Measurements from ENCODE around the gene ELAVL3. TPM values are rescaled to one million over a fixed set of nuclear protein-coding genes. Genes with fewer than 3 reads are reported as not detected.

ELAVL3 gene
- total and polyA plus RNA-seq, 2 donors (not counting 3 experiments of a cell fraction or from before 2014, with no cell fraction given): not detected

DNA sequence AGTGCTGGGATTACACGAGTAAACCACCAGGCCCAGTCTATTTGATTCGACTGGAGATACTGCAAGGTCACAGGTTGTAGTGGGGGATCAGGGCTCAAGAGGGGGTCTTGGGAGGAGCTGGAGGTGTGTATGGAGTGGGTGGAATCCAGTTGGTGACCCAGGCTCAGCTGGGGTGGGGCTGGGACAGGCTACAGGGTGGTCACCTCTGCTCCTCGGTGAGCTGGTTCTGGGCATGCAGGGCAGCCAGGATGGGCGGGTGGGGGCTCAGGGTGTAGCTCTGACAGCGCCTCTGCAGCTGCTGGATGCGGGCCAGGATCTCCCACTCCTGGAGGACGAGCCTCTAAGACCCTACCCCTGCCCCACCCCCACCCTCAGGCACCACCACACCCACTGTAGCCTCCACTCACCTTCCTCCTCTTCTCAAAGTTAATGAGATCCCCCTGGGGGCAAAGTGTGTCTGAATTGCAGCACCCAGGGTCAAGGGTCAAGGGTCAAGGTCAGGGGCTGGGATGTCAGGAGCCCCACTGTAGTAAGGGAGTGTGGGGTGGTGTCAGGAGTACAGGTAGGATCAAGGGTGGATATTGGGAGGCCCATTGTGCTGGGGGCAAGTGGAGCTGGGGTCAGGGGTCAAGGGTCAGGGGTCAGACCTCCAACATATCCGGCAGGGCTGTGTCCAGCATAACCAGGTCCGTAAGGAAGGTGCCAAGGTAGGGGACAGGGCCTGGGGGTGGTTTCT is 78.9 kb downstream of the ELAVL3 start:
- BruUV-seq (replicated peaks): no TSS peak
- no peak overlapping the region for H3K4me3 ChIP-seq (replicated peaks in 1 of 3; ENCODE audit: insufficient read depth in 1 of 3, low read depth in 1 of 3, low read length in 3 of 3)
- DNase-seq (ENCODE audit: low read depth, low spot score) (no peak), FAIRE-seq (no peak)
- TF ChIP-seq MYC (IDR thresholded peaks at IDR 0.05; ENCODE audit: low read depth, low read length): no peak
- TF ChIP-seq, protein P1, sequence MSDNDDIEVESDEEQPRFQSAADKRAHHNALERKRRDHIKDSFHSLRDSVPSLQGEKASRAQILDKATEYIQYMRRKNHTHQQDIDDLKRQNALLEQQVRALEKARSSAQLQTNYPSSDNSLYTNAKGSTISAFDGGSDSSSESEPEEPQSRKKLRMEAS (IDR thresholded peaks at IDR 0.05; ENCODE audit: insufficient read depth, insufficient read length): no peak
- TF ChIP-seq POLR2AphosphoS5 (IDR thresholded peaks at IDR 0.05; ENCODE audit: insufficient read depth, low read depth, low read length): no peak
- TF ChIP-seq FOS (IDR thresholded peaks at IDR 0.05; ENCODE audit: borderline replicate concordance, insufficient read depth, low read length): no peak
- no peak for TF ChIP-seq GATA2 (IDR thresholded peaks at IDR 0.05; ENCODE audit: insufficient read depth, insufficient read length, low read depth, low read length)
- no peak for TF ChIP-seq POLR2A (IDR thresholded peaks at IDR 0.05; ENCODE audit: low read depth, low read length)
- ChIA-PET POLR2A (no interaction called here), CTCF (no interaction called here)
- H3K36me3 ChIP-seq (ENCODE audit: control insufficient read depth in 2 of 2, extremely low read depth in 1 of 2, insufficient read depth in 2 of 2, low read length in 2 of 2): no peaks in the 10 kb centered on the region
- H2AFZ ChIP-seq (ENCODE audit: low read depth, low read length): no peak overlapping the region
- H3K9me1 ChIP-seq (replicated peaks; ENCODE audit: control insufficient read depth, extremely low read depth, insufficient read depth, low read length): no peaks in the 10 kb centered on the region
- no peaks in the 10 kb centered on the region for H3K4me1 ChIP-seq (ENCODE audit: control insufficient read depth, extremely low read depth, insufficient read depth, low read length)
- H3K79me2 ChIP-seq (ENCODE audit: control insufficient read depth, insufficient read depth, low read length): no peaks in the 10 kb centered on the region
- H3K9me3 ChIP-seq (replicated peaks; ENCODE audit: control insufficient read depth, insufficient read depth, low read length): no peaks in the 10 kb centered on the region
- H3K27ac ChIP-seq (ENCODE audit: insufficient read depth, low read depth, low read length): no peak overlapping the region
- no peak overlapping the region for H3K4me2 ChIP-seq (ENCODE audit: insufficient read depth, low read length)
- H3K27me3 ChIP-seq (ENCODE audit: control insufficient read depth in 2 of 2, insufficient read depth in 2 of 2, low read length in 2 of 2): no peaks in the 10 kb centered on the region
- no peak overlapping the region for H3K9ac ChIP-seq (replicated peaks; ENCODE audit: extremely low read depth, insufficient read depth, low read length)
- dilution Hi-C loops (cut with MboI; ENCODE audit: extremely low pct_ligation_motif_present, low sequenced_read_pairs) (no loop called here), intact Hi-C loops (cut with micrococcal nuclease) (no loop called here)
- no peaks in the 10 kb centered on the region for H4K20me1 ChIP-seq (replicated peaks; ENCODE audit: control insufficient read depth, extremely low read depth, insufficient read depth, low read length)

Small RNA genes lying within 50 kb of the gene (microRNA-seq; reads per million reads assigned to microRNA genes)
- gene MIR7974 (ENCODE audit: borderline number of aligned reads, borderline replicate concordance): 6.5 reads per million, percentile 17 among the genes with 10 or more reads in this experiment

Small RNA genes lying within 50 kb of the gene (small RNA-seq; reads per million reads assigned to genes)
- gene MIR7974 (ENCODE audit: insufficient read depth, insufficient read length, low read depth, low replicate concordance): not detected
- not detected for gene RF00019 (ENCODE audit: insufficient read depth, insufficient read length, low read depth, low replicate concordance)
- not detected for gene RN7SL833P (ENCODE audit: insufficient read depth, insufficient read length, low read depth, low replicate concordance)

Other genes with a start within 250 kb of the ELAVL3 start
- not detected in 2 replicates for gene ANGPTL8, start 241.4 kb downstream of the ELAVL3 start, total RNA-seq
- not detected in 2 replicates for gene ANGPTL8, start 241.4 kb downstream of the ELAVL3 start, polyA plus RNA-seq
- gene DOCK6, start 218.5 kb downstream of the ELAVL3 start, total RNA-seq: 334 and 353 TPM in 2 replicates
- 126 and 154 TPM in 2 replicates for gene DOCK6, start 218.5 kb downstream of the ELAVL3 start, polyA plus RNA-seq
- not detected in 2 replicates for gene TSPAN16, start 184.9 kb downstream of the ELAVL3 start, total RNA-seq
- not detected in 2 replicates for gene TSPAN16, start 184.9 kb downstream of the ELAVL3 start, polyA plus RNA-seq
- gene RAB3D, start 141.4 kb downstream of the ELAVL3 start, total RNA-seq: 41.1 and 48.2 TPM in 2 replicates
- gene RAB3D, start 141.4 kb downstream of the ELAVL3 start, polyA plus RNA-seq: 34.1 and 35.4 TPM in 2 replicates
- 57.3 and 58.9 TPM in 2 replicates for gene TMEM205, start 134.8 kb downstream of the ELAVL3 start, total RNA-seq
- 345 and 364 TPM in 2 replicates for gene TMEM205, start 134.8 kb downstream of the ELAVL3 start, polyA plus RNA-seq
- gene CCDC159, start 134.5 kb downstream of the ELAVL3 start, total RNA-seq: 30.3 and 31.6 TPM in 2 replicates
- gene CCDC159, start 134.5 kb downstream of the ELAVL3 start, polyA plus RNA-seq: 28.2 and 30.0 TPM in 2 replicates
- gene PLPPR2, start 125.6 kb downstream of the ELAVL3 start, total RNA-seq: 22.8 and 23.7 TPM in 2 replicates
- 28.7 and 34.5 TPM in 2 replicates for gene PLPPR2, start 125.6 kb downstream of the ELAVL3 start, polyA plus RNA-seq
- gene SWSAP1, start 106.4 kb downstream of the ELAVL3 start, total RNA-seq: 2.7 and 3.7 TPM in 2 replicates
- gene SWSAP1, start 106.4 kb downstream of the ELAVL3 start, polyA plus RNA-seq: 4.4 and 4.8 TPM in 2 replicates
- 11.4 and 12.6 TPM in 2 replicates for gene EPOR, start 96.7 kb downstream of the ELAVL3 start, total RNA-seq
- 17.3 and 23.5 TPM in 2 replicates for gene EPOR, start 96.7 kb downstream of the ELAVL3 start, polyA plus RNA-seq
- gene RGL3, start 61.7 kb downstream of the ELAVL3 start, total RNA-seq: 1.7 and 5.2 TPM in 2 replicates
- 0.23 and 0.56 TPM in 2 replicates for gene RGL3, start 61.7 kb downstream of the ELAVL3 start, polyA plus RNA-seq
- gene ODAD3, start 45.9 kb downstream of the ELAVL3 start, total RNA-seq: 0.97 TPM in 1 of 2 replicates, not detected in the other
- gene ODAD3, start 45.9 kb downstream of the ELAVL3 start, polyA plus RNA-seq: 0.05 and 0.14 TPM in 2 replicates
- gene PRKCSH, start 45.4 kb downstream of the ELAVL3 start, total RNA-seq: 387 and 425 TPM in 2 replicates
- gene PRKCSH, start 45.4 kb downstream of the ELAVL3 start, polyA plus RNA-seq: 215 and 267 TPM in 2 replicates
- 7.0 and 9.8 TPM in 2 replicates for gene ZNF653, start 24.8 kb upstream of the ELAVL3 start, total RNA-seq
- 7.1 and 8.7 TPM in 2 replicates for gene ZNF653, start 24.8 kb upstream of the ELAVL3 start, polyA plus RNA-seq
- gene ECSIT, start 48.1 kb upstream of the ELAVL3 start, total RNA-seq: 32.4 and 36.7 TPM in 2 replicates
- gene ECSIT, start 48.1 kb upstream of the ELAVL3 start, polyA plus RNA-seq: 47.2 and 54.0 TPM in 2 replicates
- gene CNN1, start 57.8 kb upstream of the ELAVL3 start, total RNA-seq: not detected in 2 replicates
- gene CNN1, start 57.8 kb upstream of the ELAVL3 start, polyA plus RNA-seq: 0.76 and 1.0 TPM in 2 replicates
- gene ELOF1, start 78.2 kb upstream of the ELAVL3 start, total RNA-seq: 39.4 and 49.9 TPM in 2 replicates
- 80.2 and 92.6 TPM in 2 replicates for gene ELOF1, start 78.2 kb upstream of the ELAVL3 start, polyA plus RNA-seq
- not detected in 2 replicates for gene ACP5, start 96.6 kb upstream of the ELAVL3 start, total RNA-seq
- gene ACP5, start 96.6 kb upstream of the ELAVL3 start, polyA plus RNA-seq: 0.84 and 1.3 TPM in 2 replicates
- gene ZNF627, start 116.4 kb upstream of the ELAVL3 start, total RNA-seq: 9.7 and 11.2 TPM in 2 replicates
- 5.6 and 5.9 TPM in 2 replicates for gene ZNF627, start 116.4 kb upstream of the ELAVL3 start, polyA plus RNA-seq

Measured in endothelial cell of umbilical vein (primary cell).